OCI-LY1 (cell line): Measurements from ENCODE around the gene HTRA3.
A peak's percentile ranks its signal among the peaks of the same experiment; 100 is the strongest.

Experiments used
- H2AFZ ChIP-seq: fragments of 200-600 bp; sonication (generic), shearing (Covaris generic); 2 replicates; pipeline ENCODE4 v1.6.0; 2014; ENCODE audit warnings: antibody characterized with exemption, mild to moderate bottlenecking, low read length
- H3F3A ChIP-seq: fragments of 200-600 bp; sonication (generic), shearing (Covaris generic); 2 replicates; pipeline ENCODE4 v1.6.0; 2014; ENCODE audit warnings: mild to moderate bottlenecking, antibody characterized with exemption, low read length, moderate library complexity; ENCODE audit not compliant: insufficient read depth
- H3K27ac ChIP-seq: fragments of 200-600 bp; sonication (generic); 2 replicates; pipeline ENCODE4 v1.5.1; 2014; ENCODE audit warnings: low read length, mixed run types, mild to moderate bottlenecking, low read depth; ENCODE audit not compliant: poor library complexity, severe bottlenecking
- H3K27me3 ChIP-seq: fragments of 200-600 bp; sonication (generic); 2 replicates; pipeline ENCODE4 v1.6.0; 2014; ENCODE audit warnings: antibody characterized with exemption, mild to moderate bottlenecking, low read length, moderate library complexity; ENCODE audit not compliant: insufficient read depth
- H3K36me3 ChIP-seq: fragments of 200-600 bp; sonication (generic); 2 replicates; pipeline ENCODE4 v1.6.1; 2014; ENCODE audit warnings: mild to moderate bottlenecking, antibody characterized with exemption, low read length, moderate library complexity, mixed read lengths; ENCODE audit not compliant: insufficient read depth
- H3K4me1 ChIP-seq: fragments of 200-600 bp; sonication (generic); 2 replicates; pipeline ENCODE4 v1.5.1; 2014; ENCODE audit warnings: mild to moderate bottlenecking, low read length, moderate library complexity; ENCODE audit not compliant: insufficient read depth, severe bottlenecking
- H3K4me2 ChIP-seq: fragments of 200-600 bp; sonication (generic), shearing (Covaris generic); 2 replicates; pipeline ENCODE4 v1.6.1; 2014; ENCODE audit warnings: low read length
- H3K4me3 ChIP-seq: fragments of 200-600 bp; sonication (generic); 2 replicates; pipeline ENCODE4 v1.5.1; 2014; ENCODE audit warnings: low read length, low read depth, mild to moderate bottlenecking, mixed read lengths; ENCODE audit not compliant: poor library complexity, severe bottlenecking
- H3K79me2 ChIP-seq: fragments of 200-600 bp; shearing (Covaris generic); 2 replicates; pipeline ENCODE4 v1.6.1; 2016; ENCODE audit warnings: mixed run types, low read length, mixed read lengths; ENCODE audit not compliant: insufficient read depth
- H3K9ac ChIP-seq: fragments of 200-600 bp; sonication (generic), shearing (Covaris generic); 2 replicates; pipeline ENCODE4 v1.6.1; 2014; ENCODE audit warnings: mild to moderate bottlenecking, low read length, mixed read lengths
- H3K9me2 ChIP-seq: fragments of 200-600 bp; sonication (generic), shearing (Covaris generic); 2 replicates; pipeline ENCODE4 v1.6.1; 2014; ENCODE audit warnings: low read depth, mild to moderate bottlenecking, low read length, mixed read lengths
- H3K9me3 ChIP-seq: fragments of 200-600 bp; shearing (Covaris generic); 2 replicates; pipeline ENCODE4 v1.6.1; 2014; ENCODE audit warnings: low read length, mixed read lengths
- H4K20me1 ChIP-seq: fragments of 200-600 bp; sonication (generic), shearing (Covaris generic); 2 replicates; pipeline ENCODE4 v1.6.0; 2016; ENCODE audit warnings: mild to moderate bottlenecking, low read length; ENCODE audit not compliant: insufficient read depth
- EZH2 ChIP-seq: fragments of 200-600 bp; sonication (generic), shearing (Covaris generic); IDR thresholded peaks from 2 replicates; pipeline ENCODE4 v1.8.0; 2017; ENCODE audit warnings: borderline replicate concordance, mixed run types, mild to moderate bottlenecking, antibody characterized with exemption, low read length, moderate library complexity, mixed read lengths
- TF ChIP-seq, protein P1 (sequence below): fragments of 200-600 bp; sonication (generic), shearing (Covaris generic); IDR thresholded peaks from 2 replicates; pipeline ENCODE4 v1.5.1; 2017; ENCODE audit warnings: mild to moderate bottlenecking, antibody characterized with exemption, low read length, moderate library complexity, mixed read lengths

Gene HTRA3

DNA sequence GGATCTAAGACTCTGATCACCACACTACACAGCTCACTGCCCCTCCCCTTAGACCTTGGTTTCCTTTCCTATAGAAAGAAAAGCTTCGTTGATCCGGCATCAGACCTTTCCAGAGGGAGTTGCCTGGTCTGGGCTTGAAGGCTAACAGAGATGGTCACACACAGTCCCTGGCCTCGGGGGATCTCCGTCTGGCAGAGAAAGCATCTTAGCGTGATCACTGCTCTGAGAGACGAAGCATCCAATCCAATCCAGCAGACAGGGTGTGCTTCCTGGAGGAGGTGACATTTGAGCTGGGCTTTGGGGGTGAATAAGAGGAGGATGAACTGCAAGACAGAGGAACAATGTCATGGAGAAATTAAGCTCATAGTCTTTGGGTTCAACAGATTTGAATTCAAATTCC lies 49.5 kb downstream of the HTRA3 start:
- H3K4me3 ChIP-seq = no peak overlapping the region
- H4K20me1 ChIP-seq = no peaks in the 10 kb centered on the region
- TF ChIP-seq EZH2 = no peak
- TF ChIP-seq, protein P1, sequence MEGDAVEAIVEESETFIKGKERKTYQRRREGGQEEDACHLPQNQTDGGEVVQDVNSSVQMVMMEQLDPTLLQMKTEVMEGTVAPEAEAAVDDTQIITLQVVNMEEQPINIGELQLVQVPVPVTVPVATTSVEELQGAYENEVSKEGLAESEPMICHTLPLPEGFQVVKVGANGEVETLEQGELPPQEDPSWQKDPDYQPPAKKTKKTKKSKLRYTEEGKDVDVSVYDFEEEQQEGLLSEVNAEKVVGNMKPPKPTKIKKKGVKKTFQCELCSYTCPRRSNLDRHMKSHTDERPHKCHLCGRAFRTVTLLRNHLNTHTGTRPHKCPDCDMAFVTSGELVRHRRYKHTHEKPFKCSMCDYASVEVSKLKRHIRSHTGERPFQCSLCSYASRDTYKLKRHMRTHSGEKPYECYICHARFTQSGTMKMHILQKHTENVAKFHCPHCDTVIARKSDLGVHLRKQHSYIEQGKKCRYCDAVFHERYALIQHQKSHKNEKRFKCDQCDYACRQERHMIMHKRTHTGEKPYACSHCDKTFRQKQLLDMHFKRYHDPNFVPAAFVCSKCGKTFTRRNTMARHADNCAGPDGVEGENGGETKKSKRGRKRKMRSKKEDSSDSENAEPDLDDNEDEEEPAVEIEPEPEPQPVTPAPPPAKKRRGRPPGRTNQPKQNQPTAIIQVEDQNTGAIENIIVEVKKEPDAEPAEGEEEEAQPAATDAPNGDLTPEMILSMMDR = no peak
- no peaks in the 10 kb centered on the region for H3K9me2 ChIP-seq
- no peaks in the 10 kb centered on the region for H3K9me3 ChIP-seq
- H3K79me2 ChIP-seq = no peaks in the 10 kb centered on the region
- H3K4me2 ChIP-seq = no peak overlapping the region
- H3K36me3 ChIP-seq = no peaks in the 10 kb centered on the region
- H3K27ac ChIP-seq = peak overlapping the region; percentile 95
- H3K4me1 ChIP-seq = peaks cover 62% of the 10 kb centered on the region
- no peak overlapping the region for H2AFZ ChIP-seq
- H3K9ac ChIP-seq = no peak overlapping the region; the same call in 1 of the 2 replicates
- H3F3A ChIP-seq = no peaks in the 10 kb centered on the region
- no peaks in the 10 kb centered on the region for H3K27me3 ChIP-seq

DNA sequence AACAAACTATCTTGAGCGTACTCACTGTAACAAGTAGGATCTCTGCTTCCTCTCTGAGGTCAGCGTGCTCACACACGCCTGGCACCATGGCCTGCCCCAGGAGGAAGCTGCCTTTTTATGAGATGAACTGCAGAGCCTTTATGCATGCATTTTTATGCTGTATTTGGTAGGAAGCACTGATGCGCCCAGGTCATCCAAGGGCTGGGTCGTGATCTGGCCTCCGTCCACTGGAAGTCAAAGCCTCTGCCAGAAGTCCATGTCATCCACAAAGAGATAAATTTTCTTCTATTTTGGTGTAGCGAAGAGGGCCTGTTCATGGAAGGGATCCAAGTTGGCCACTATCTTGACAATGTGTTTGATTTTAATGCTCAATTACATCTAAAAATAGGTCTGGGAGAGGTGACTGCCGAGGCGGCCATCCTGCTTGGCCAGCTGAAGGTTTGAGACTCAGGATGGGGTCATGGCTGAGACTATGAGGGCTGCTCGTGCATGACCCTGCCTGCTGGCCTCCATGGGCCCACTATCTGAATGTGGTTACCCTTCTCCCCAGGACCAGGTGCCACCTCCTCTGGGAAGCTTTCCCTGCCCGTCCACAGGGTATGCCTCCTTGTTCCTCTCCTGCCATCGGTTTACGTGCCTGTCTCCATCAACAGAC lies 50.3 kb downstream of the HTRA3 start:
- H3K9me3 ChIP-seq = no peaks in the 10 kb centered on the region
- H3K4me3 ChIP-seq = no peak overlapping the region
- no peaks in the 10 kb centered on the region for H3K79me2 ChIP-seq
- no peak overlapping the region; the same call in 1 of the 2 replicates for H3K9ac ChIP-seq
- H3K4me1 ChIP-seq = peaks cover 54% of the 10 kb centered on the region
- no peaks in the 10 kb centered on the region for H3F3A ChIP-seq
- H3K4me2 ChIP-seq = no peak overlapping the region
- TF ChIP-seq, protein P1 = no peak
- no peak for TF ChIP-seq EZH2
- H4K20me1 ChIP-seq = no peaks in the 10 kb centered on the region
- no peak overlapping the region for H2AFZ ChIP-seq
- no peaks in the 10 kb centered on the region for H3K9me2 ChIP-seq
- H3K36me3 ChIP-seq = no peaks in the 10 kb centered on the region
- no peaks in the 10 kb centered on the region for H3K27me3 ChIP-seq
- peak overlapping the region; percentile 95 for H3K27ac ChIP-seq

DNA sequence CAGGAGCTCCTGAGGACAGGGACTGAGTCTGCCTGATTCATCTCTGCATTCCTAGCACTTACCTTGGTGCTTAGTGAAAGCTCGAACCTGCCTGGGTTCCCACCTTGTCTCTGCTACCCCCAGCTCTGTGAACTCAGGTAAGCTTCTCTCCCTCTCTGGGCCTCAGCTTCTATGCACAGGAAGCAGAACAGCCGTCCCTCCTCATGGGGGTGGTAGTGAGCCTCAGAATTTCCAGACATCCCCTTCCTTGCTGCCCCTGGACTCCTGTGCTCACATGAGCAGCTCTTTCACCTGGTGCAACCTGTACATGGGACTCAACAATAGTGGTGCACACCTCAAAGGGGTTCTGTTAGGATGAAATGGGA lies 50.8 kb downstream of the HTRA3 start:
- Histone ChIP-seq H3K4me1 (peaks cover 49% of the 10 kb centered on the region), H3K27me3 (no peaks in the 10 kb centered on the region), H3K9ac (no peak overlapping the region), H3K36me3 (no peaks in the 10 kb centered on the region), H3K9me3 (no peaks in the 10 kb centered on the region), H3K9me2 (no peaks in the 10 kb centered on the region), H3K4me3 (no peak overlapping the region), H4K20me1 (no peaks in the 10 kb centered on the region), H3K27ac (no peak overlapping the region), H3K4me2 (no peak overlapping the region), H3K79me2 (no peaks in the 10 kb centered on the region), H2AFZ (no peak overlapping the region), H3F3A (no peaks in the 10 kb centered on the region)
- TF ChIP-seq, protein P1 = peak; percentile 25; the same call in 1 of the 2 replicates
- no peak for TF ChIP-seq EZH2
